HG02642 (cell line): ENCODE measurements around the gene CTTNBP2.

Experiments
- ATAC-seq: cut with Tn5 transposase; IDR thresholded peaks from one replicate; pipeline ENCODE4 v1.9.1; 2021; ENCODE audit warnings: mild to moderate bottlenecking; ENCODE audit not compliant: unreplicated experiment, poor library complexity

The CTTNBP2 gene

DNA sequence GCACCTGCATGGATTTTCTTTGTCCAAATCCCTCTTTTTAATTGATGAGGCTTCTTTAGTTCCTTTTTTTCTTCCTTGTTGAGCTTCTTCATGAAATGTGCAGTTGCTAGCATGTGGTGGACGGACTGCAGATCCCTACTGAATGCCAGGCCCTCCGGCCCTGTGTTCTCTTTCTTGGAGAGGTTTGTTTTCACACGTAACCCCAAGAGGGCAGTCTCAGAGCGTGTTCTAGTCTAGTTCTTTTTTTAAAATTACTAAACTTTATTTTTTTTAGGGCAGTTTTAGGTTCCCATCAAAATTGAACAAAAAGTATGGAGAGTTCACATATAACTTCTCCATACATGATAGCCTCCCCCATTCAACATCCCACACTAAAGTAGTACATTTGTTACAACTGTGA, 203.4 kb downstream of the CTTNBP2 start:
- ATAC-seq: no peak

- ATAC-seq: no peak
Observed at GRCh38 chr7:117667456-117667855, 205.8 kb downstream of the CTTNBP2 start.

GRCh38 chr7:117666689-117667088, 206.6 kb downstream of the CTTNBP2 start:
- ATAC-seq: no peak

GRCh38 chr7:117666031-117666430, 207.2 kb downstream of the CTTNBP2 start:
- ATAC-seq: no peak

DNA sequence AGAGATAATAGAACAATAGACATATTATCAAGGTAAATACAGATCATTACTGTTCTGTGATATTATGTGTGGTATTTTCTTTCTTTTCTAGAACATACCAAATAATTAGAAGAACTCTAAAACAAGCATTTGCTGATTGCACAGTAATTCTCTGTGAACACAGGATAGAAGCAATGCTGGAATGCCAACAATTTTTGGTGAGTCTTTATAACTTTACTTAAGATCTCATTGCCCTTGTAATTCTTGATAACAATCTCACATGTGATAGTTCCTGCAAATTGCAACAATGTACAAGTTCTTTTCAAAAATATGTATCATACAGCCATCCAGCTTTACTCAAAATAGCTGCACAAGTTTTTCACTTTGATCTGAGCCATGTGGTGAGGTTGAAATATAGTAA, 207.9 kb downstream of the CTTNBP2 start:
- no peak for ATAC-seq

GRCh38 chr7:117664047-117664446, 209.2 kb downstream of the CTTNBP2 start:
- no peak for ATAC-seq

GRCh38 chr7:117661328-117661727, 211.9 kb downstream of the CTTNBP2 start:
- no peak for ATAC-seq
